ENCODE data around the gene TUBA8.

DNA sequence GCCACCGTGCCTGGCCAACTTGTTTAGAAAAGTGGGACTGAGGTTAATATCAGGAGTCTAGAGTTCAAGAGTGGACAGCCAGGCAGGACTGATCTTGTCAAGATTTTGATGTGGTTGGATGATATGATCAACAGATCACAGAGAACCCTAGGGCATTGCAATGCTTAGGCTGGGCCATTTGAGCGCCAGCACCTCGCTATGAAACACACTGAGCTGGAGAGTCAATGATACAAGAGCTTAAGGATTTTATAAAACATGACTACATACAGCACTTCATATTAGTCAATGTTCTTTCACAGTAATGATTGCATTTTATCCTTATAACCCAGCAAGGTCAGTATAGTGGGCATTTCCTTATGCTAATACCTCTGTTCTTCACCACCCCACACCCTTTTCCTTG is 48.2 kb upstream of the TUBA8 start:
- TF ChIP-seq, protein P1, sequence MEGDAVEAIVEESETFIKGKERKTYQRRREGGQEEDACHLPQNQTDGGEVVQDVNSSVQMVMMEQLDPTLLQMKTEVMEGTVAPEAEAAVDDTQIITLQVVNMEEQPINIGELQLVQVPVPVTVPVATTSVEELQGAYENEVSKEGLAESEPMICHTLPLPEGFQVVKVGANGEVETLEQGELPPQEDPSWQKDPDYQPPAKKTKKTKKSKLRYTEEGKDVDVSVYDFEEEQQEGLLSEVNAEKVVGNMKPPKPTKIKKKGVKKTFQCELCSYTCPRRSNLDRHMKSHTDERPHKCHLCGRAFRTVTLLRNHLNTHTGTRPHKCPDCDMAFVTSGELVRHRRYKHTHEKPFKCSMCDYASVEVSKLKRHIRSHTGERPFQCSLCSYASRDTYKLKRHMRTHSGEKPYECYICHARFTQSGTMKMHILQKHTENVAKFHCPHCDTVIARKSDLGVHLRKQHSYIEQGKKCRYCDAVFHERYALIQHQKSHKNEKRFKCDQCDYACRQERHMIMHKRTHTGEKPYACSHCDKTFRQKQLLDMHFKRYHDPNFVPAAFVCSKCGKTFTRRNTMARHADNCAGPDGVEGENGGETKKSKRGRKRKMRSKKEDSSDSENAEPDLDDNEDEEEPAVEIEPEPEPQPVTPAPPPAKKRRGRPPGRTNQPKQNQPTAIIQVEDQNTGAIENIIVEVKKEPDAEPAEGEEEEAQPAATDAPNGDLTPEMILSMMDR (optimal IDR thresholded peaks at IDR 0.05 in 1 of 3, IDR thresholded peaks at IDR 0.05 in 1 of 3, conservative IDR thresholded peaks at IDR 0.05 in 1 of 3; ENCODE audit: extremely low read depth in 1 of 3, insufficient read depth in 2 of 3, low read length in 3 of 3), result no peak
- no peak for TF ChIP-seq EZH2 (IDR thresholded peaks at IDR 0.05; ENCODE audit: low read length)
